Measurements from ENCODE around the gene MPZL2.

Gene MPZL2

GRCh38 chr11:118240999-118241763 lies 22.9 kb downstream of the MPZL2 start:
- Mint-ChIP-seq H3K27ac (peak overlapping the region; percentile 99), H3K9me3 (no peaks in the 10 kb centered on the region), H3K27me3 (no peaks in the 10 kb centered on the region), H3K36me3 (ENCODE audit: low read depth) (peaks cover 69% of the 10 kb centered on the region), H3K4me3 (peak overlapping the region; percentile 93), H3K4me1 (ENCODE audit: low read depth) (peaks cover 98% of the 10 kb centered on the region)

- H3K4me3 Mint-ChIP-seq, result peak overlapping the region; percentile 93
- no peaks in the 10 kb centered on the region for H3K9me3 Mint-ChIP-seq
- peaks cover 73% of the 10 kb centered on the region for H3K36me3 Mint-ChIP-seq (ENCODE audit: low read depth)
- peaks cover 86% of the 10 kb centered on the region for H3K4me1 Mint-ChIP-seq (ENCODE audit: low read depth)
- peak overlapping the region; percentile 99 for H3K27ac Mint-ChIP-seq
- H3K27me3 Mint-ChIP-seq, result no peaks in the 10 kb centered on the region
These were observed 24.4 kb downstream of the MPZL2 start for GRCh38 chr11:118239509-118240205.

GRCh38 chr11:118238929-118239328 lies 25.2 kb downstream of the MPZL2 start:
- H3K27me3 Mint-ChIP-seq, result no peaks in the 10 kb centered on the region
- H3K4me1 Mint-ChIP-seq (ENCODE audit: low read depth), result peaks cover 79% of the 10 kb centered on the region
- H3K27ac Mint-ChIP-seq, result peak overlapping the region; percentile 87
- H3K4me3 Mint-ChIP-seq, result peak overlapping the region; percentile 93
- no peaks in the 10 kb centered on the region for H3K9me3 Mint-ChIP-seq
- peaks cover 74% of the 10 kb centered on the region for H3K36me3 Mint-ChIP-seq (ENCODE audit: low read depth)

- peaks cover 76% of the 10 kb centered on the region for H3K36me3 Mint-ChIP-seq (ENCODE audit: low read depth)
- peak overlapping the region; percentile 87 for H3K27ac Mint-ChIP-seq
- H3K27me3 Mint-ChIP-seq, result no peaks in the 10 kb centered on the region
- H3K9me3 Mint-ChIP-seq, result no peaks in the 10 kb centered on the region
- H3K4me3 Mint-ChIP-seq, result peak overlapping the region; percentile 93
- peaks cover 74% of the 10 kb centered on the region for H3K4me1 Mint-ChIP-seq (ENCODE audit: low read depth)
These were observed 25.7 kb downstream of the MPZL2 start for GRCh38 chr11:118238421-118238820.

GRCh38 chr11:118236170-118236569 lies 27.9 kb downstream of the MPZL2 start:
- H3K4me1 Mint-ChIP-seq (ENCODE audit: low read depth), result peaks cover 52% of the 10 kb centered on the region
- H3K36me3 Mint-ChIP-seq (ENCODE audit: low read depth), result peaks cover 74% of the 10 kb centered on the region
- H3K27me3 Mint-ChIP-seq, result no peaks in the 10 kb centered on the region
- no peaks in the 10 kb centered on the region for H3K9me3 Mint-ChIP-seq
- peak overlapping the region; percentile 93 for H3K4me3 Mint-ChIP-seq
- peak overlapping the region; percentile 90 for H3K27ac Mint-ChIP-seq

- Mint-ChIP-seq H3K4me3 (peak overlapping the region; percentile 50), H3K27me3 (no peaks in the 10 kb centered on the region), H3K27ac (peak overlapping the region; percentile 95), H3K4me1 (ENCODE audit: low read depth) (peaks cover 38% of the 10 kb centered on the region), H3K36me3 (ENCODE audit: low read depth) (peaks cover 62% of the 10 kb centered on the region), H3K9me3 (no peaks in the 10 kb centered on the region)
These were observed 29.3 kb downstream of the MPZL2 start for GRCh38 chr11:118234833-118235232.

GRCh38 chr11:118233850-118234249 lies 30.2 kb downstream of the MPZL2 start:
- Mint-ChIP-seq H3K36me3 (ENCODE audit: low read depth) (peaks cover 64% of the 10 kb centered on the region), H3K27me3 (no peaks in the 10 kb centered on the region), H3K4me3 (peak overlapping the region; percentile 38), H3K9me3 (no peaks in the 10 kb centered on the region), H3K4me1 (ENCODE audit: low read depth) (peaks cover 31% of the 10 kb centered on the region), H3K27ac (peak overlapping the region; percentile 95)

- no peaks in the 10 kb centered on the region for H3K27me3 Mint-ChIP-seq
- peak overlapping the region; percentile 95 for H3K27ac Mint-ChIP-seq
- peaks cover 26% of the 10 kb centered on the region for H3K4me1 Mint-ChIP-seq (ENCODE audit: low read depth)
- no peaks in the 10 kb centered on the region for H3K9me3 Mint-ChIP-seq
- peaks cover 64% of the 10 kb centered on the region for H3K36me3 Mint-ChIP-seq (ENCODE audit: low read depth)
- H3K4me3 Mint-ChIP-seq, result peak overlapping the region; percentile 52
These were observed 30.7 kb downstream of the MPZL2 start for GRCh38 chr11:118233377-118233776.

- peak overlapping the region; percentile 34 for H3K4me3 Mint-ChIP-seq
These were observed 31.4 kb downstream of the MPZL2 start for GRCh38 chr11:118232659-118233058.

GRCh38 chr11:118231461-118231860 lies 32.6 kb downstream of the MPZL2 start:
- no peaks in the 10 kb centered on the region for H3K27me3 Mint-ChIP-seq
- no peak overlapping the region for H3K27ac Mint-ChIP-seq
- H3K36me3 Mint-ChIP-seq (ENCODE audit: low read depth), result peaks cover 66% of the 10 kb centered on the region
- H3K9me3 Mint-ChIP-seq, result no peaks in the 10 kb centered on the region
- H3K4me1 Mint-ChIP-seq (ENCODE audit: low read depth), result peaks cover 7% of the 10 kb centered on the region
- H3K4me3 Mint-ChIP-seq, result no peak overlapping the region

More at GRCh38 chr11:118232659-118233058, 31.4 kb downstream of the MPZL2 start:
- peak overlapping the region; percentile 95 for H3K27ac Mint-ChIP-seq
- no peaks in the 10 kb centered on the region for H3K27me3 Mint-ChIP-seq
- peaks cover 65% of the 10 kb centered on the region for H3K36me3 Mint-ChIP-seq (ENCODE audit: low read depth)
- no peaks in the 10 kb centered on the region for H3K9me3 Mint-ChIP-seq
- peaks cover 19% of the 10 kb centered on the region for H3K4me1 Mint-ChIP-seq (ENCODE audit: low read depth)

GRCh38 chr11:118230088-118230487 lies 34.0 kb downstream of the MPZL2 start:
- Mint-ChIP-seq H3K36me3 (ENCODE audit: low read depth) (peaks cover 68% of the 10 kb centered on the region), H3K4me1 (ENCODE audit: low read depth) (no peaks in the 10 kb centered on the region), H3K9me3 (peaks cover 4% of the 10 kb centered on the region)

GRCh38 chr11:118229274-118229847 lies 34.7 kb downstream of the MPZL2 start:
- Mint-ChIP-seq H3K36me3 (ENCODE audit: low read depth) (peaks cover 65% of the 10 kb centered on the region), H3K27ac (no peak overlapping the region), H3K27me3 (no peaks in the 10 kb centered on the region), H3K4me1 (ENCODE audit: low read depth) (no peaks in the 10 kb centered on the region), H3K4me3 (no peak overlapping the region), H3K9me3 (peaks cover 5% of the 10 kb centered on the region)

More at GRCh38 chr11:118230088-118230487, 34.0 kb downstream of the MPZL2 start:
- Mint-ChIP-seq H3K27me3 (no peaks in the 10 kb centered on the region), H3K27ac (no peak overlapping the region), H3K4me3 (no peak overlapping the region)

- Mint-ChIP-seq H3K27me3 (no peaks in the 10 kb centered on the region), H3K4me1 (ENCODE audit: low read depth) (peaks cover 9% of the 10 kb centered on the region), H3K4me3 (peak overlapping the region; percentile 54), H3K27ac (no peak overlapping the region), H3K9me3 (peaks cover 5% of the 10 kb centered on the region), H3K36me3 (ENCODE audit: low read depth) (peaks cover 61% of the 10 kb centered on the region)
These were observed 36.0 kb downstream of the MPZL2 start for GRCh38 chr11:118227865-118228785.

- H3K27me3 Mint-ChIP-seq, result no peaks in the 10 kb centered on the region
- peaks cover 5% of the 10 kb centered on the region for H3K9me3 Mint-ChIP-seq
- peaks cover 67% of the 10 kb centered on the region for H3K36me3 Mint-ChIP-seq (ENCODE audit: low read depth)
- peaks cover 22% of the 10 kb centered on the region for H3K4me1 Mint-ChIP-seq (ENCODE audit: low read depth)
- H3K27ac Mint-ChIP-seq, result no peak overlapping the region
- H3K4me3 Mint-ChIP-seq, result peak overlapping the region; percentile 54
These were observed 37.3 kb downstream of the MPZL2 start for GRCh38 chr11:118226781-118227180.

Measured in stimulated activated naive CD8-positive, alpha-beta T cell treated with anti-CD3 and anti-CD28 coated beads, Interleukin-15, Interleukin-2, amounts not matched to agents 100 ng/mL and 50 ng/mL, for 24 hours (primary cell).